Mucosa of gallbladder (tissue), 1 donor: ENCODE results near the gene TEX2. TPM values are rescaled to one million over a fixed set of nuclear protein-coding genes. Genes with fewer than 3 reads are reported as not detected.
"Not testable (repeated sequence)": the region's sequence is repeated elsewhere in the genome, so short reads cannot be mapped to it uniquely, and the experiment has no call there.

ENCODE experiments used
- DNase-seq: peaks from one replicate; pipeline ENCODE4 v3.0.0-alpha.2; 2020; ENCODE audit warnings: low spot score
- total RNA-seq: library from RNA; stranded (reverse); gene quantifications from one replicate; pipeline ENCODE4 v1.2.1, GENCODE V29; 2021
- donor health status: DM: no; HTN: no; CAD: no.

Gene TEX2
- total RNA-seq, 1 donor from 2014 or later: 74.9 TPM

DNA sequence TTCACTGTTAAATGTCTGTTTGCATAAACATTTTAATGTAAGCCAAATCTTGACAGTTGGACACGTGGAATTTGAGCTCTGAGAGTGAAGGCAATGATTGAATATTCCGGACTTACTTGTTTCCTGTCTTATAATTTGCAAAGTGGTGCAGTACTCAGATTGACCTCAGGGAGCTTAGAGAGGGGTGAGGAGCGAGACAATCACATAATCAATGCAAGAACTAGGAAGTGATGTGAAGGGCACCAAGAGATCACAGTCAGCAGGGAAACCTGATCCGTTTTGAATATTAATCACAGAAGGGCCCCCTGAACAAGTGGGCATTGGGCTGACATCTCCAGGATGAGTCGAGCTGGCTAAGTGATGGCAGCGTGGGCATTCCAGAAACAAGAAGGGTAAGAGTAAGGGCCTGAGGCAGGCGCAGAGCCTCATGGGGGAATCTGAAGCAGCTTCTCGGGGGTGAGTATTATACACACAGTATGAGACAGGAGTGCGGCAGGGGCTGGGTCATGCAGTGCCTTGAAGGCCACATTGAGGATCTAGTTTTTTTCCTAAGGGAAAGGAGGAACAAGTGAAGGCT lies 26.1 kb downstream of the TEX2 start:
- DNase-seq: peak; percentile 25

DNA sequence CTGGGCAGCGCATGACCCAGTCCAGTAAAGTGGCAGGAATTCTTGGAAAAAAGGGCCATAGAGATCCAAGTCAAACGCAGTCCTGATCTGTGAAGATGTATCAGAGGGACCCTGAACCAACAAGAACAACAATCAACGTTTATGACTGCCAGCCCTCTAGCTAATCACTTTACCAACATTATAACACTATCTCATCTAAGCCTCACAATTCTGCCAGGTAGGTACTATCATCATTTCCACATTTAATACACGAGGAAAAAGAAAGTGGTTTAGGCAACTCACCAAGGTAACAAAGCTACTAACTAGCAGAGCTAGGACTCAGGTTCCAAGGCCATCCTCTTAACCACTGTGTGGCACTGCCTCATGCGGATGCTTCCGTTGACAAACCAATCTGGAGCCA lies 28.1 kb downstream of the TEX2 start:
- no peak for DNase-seq

DNA sequence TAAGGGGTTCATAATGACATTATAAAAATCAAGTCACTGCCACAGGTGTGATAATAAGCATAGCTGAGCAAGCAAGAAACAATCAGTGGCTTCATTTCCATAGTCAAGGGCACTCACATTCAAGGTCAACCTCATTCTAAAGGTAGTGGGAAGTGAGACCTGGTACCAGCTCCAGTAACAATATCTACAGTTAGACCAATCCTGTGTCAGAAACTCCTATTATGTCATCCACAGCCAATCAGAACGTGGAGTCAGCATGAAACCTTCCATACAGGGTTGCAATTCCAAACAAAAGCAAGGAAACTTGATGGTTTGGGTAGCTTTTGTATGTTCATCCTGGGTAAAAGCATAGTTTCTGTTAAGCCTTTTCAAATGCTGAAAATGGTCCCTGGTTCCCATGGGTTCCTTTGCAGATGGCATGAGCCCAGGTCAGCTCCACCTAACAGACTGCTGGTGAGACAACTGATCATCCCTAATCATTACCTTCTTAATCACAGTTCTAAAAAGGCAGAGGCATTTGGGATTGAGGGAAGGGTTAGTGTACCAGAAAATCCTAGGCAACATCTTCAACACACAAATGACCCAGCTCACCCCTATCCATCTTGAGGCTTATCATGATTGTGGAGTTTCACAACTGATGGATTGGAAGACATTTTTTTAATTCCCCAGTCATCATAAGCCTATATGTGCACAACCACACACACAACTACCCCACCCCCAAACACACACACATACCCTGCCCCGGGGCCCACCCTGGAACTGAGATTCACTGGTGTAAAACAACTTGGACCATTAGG lies 30.4 kb downstream of the TEX2 start:
- DNase-seq: no peak

DNA sequence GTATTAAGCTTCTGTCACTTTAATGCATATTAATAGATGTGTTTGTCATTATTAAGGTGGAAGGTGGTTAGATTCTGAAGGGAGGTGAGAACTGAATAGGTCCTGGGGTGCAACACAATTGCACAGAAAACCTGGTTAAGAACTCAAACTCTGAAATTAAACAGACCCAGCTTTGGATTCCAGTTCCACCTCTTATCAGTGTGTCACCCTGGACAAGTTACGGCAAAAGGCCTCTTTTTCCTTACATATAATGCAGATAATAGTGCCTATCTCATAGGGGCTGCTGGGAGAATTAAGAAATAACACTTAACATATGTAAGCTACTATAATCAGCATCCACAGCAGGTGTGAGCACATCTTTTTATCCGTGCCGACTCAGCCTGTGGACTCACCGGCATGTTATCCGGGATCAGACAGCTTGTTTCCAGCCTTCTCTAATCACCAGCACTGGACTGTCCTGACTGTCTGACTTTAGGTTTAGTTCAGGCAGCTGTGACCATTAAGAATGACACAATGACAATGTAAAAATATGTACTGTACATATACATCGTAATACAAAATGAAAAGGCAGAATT lies 31.4 kb downstream of the TEX2 start:
- DNase-seq: no peak

DNA sequence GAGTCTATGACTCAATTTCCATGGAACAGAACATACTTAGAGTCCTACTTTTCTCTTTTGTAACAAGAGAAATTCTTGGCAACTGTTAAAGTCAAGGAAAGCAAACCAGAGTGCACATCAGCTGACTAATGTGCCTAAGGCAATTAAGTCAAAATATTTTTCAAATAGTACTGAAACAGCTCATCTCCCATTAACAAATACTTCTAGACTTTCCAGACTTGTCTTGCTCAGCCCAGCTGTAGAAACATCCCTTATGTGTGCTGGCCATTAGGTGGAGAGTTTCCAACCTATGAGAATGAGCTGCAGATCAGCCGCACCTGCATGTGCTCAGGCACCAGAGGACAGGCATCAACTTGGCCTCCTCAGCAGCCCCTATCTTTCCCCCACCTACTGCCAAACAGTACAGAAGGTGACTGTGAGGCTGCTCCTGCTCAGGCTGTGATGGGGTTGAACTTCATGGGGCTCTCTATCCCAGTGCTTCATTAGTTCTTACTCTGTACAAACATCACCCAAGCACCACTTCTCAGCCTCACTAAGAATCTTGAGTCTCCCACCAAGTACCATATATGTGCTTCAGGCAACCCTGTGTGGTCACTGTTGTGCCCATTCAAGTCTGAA lies 32.2 kb downstream of the TEX2 start:
- DNase-seq: no peak

DNA sequence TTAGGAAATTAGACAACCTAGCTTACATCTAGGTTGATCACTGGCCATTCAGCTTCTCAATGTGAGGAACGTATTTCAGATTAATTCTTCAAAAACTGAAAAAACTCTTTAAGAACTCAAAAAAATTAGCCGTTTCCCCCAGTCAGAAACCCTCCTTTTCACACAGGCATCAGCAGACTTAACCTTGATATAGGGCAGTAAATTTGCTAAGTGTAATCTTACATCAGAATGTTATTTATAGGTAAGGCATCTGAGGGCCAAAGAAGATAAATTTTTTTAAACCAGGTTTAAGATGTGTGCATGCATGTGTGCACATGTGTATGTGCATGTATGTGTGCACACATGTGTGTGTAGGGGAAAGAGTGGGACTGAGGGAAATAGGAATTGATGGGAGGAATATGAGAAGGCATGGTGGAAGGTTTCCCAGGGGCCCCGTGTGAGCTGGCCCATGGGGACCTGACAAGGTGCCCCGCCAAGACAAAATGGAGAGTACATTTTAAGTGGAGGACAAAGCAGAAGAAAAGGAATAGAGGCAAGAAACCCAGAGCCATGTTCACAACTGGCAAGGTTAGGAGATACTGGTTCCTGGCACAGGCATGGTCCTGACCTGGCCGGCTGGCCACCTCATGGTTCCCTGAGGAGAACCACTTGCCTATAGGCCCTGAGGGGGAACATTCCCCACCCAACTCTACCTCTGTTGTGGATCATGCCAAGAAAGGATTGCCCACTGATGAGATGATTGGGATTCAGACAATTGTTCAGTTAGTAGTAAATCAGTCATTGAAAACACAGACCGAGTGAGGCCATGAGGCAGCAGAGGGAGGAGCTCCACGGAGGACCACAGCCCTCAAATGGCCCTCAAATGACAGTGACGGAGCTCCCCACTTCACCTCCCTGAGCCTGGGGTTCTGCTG lies 33.0 kb downstream of the TEX2 start:
- no peak for DNase-seq

DNA sequence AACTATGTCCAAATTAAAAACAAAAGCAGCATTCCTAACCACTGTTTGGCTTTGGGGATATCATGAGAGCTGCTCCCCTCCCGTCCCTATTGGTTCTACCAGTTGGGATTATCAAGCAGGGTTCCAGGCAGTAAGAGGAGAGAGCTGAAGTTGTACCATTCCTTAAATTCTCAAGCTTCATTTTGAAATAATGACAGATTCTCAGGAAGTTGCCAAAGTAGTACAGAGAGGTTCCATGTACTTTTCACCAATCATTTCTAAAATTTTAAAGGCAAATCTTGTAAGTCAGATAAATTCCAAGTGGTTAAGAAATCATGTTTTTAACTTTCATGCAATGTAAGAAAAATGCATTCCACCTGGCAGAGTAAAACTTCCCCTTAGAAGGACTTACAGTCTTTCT lies 36.9 kb downstream of the TEX2 start:
- no peak for DNase-seq

DNA sequence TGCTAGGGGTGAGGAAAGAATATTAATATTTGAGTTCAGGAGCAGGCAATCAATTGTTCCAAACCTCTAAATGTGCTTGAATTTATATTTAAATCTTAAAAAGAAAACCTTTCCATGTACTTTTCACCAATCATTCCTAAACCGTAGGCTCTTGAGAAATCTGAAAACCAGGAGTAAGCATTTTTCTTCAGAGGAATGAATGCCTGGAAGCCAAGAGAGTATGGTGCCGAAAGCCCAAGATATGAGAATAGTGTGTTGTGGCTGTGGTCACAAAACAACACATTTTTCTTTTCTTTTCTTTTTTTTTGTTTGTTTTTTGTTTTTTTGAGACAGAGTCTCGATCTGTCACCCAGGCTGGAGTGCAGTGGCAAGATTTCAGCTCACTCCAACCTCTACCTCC lies 37.6 kb downstream of the TEX2 start:
- DNase-seq: no peak

DNA sequence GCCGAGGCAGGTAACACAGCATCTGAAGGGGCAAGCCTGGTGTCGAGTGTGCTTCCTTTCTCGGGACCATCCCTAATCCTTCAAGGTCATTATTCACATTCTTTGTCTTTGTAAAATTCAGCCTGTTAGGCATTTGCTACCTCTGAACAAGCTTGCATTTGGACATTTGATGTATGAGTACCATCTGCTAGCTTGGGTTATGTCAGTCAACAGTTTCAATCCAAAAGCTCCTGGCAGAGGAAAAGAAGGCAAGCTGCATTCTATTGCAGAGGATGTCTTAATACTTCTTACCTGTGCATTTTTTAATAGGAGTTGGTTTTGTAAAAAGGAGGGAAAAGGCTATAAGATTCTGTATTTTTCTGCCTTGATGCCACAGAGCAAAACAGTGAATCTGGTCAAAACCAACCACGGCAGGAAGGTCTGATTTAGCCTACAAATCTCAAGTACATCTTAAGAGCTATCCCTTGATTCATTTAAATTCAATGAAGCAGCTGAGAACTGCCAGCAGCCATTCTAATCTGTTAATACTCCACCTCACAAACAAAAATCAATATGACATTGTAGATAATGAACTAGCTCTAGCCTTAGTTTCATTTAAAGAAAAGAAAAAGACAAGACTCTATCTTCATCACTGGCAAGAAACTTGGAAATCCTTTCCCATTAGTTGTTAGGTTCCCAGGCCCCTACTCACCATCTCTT lies 39.0 kb downstream of the TEX2 start:
- no peak for DNase-seq

DNA sequence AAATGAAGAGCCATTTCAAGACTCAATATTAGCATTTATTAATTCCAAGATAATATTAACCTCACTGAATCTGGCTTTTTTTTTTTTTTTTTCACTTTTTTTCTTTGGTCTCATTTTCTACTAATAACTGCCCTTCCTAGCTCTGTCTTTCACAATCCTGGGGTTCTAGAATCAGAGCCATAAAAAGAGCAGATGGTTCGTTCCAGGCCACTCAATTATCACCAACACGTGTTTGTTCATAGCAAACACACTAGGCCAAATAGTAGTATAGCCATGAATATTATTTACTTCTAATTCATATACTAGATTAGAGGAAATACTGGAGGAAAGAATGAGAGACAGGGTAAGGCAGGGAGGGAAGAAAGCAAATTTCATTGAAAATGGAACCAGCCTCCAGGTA lies 39.8 kb downstream of the TEX2 start:
- DNase-seq: no peak

DNA sequence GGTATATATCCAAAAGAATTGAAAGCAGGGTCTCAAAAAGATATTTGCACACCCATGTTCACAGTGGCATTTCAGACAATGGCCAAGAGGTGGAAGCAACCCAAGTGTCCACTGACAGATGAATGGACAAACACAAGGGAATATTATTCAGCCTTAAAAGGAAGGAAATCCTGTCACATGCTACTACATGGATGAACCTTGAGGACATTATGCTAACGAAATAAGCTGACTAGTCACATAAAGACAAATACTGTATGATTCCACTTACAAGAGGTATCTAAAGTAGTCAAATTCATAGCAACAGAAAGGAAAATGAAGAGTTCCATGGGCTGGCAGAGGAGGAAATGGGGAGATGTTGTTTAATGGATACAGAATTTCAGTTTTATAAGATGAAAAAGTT lies 41.4 kb downstream of the TEX2 start:
- no peak for DNase-seq

DNA sequence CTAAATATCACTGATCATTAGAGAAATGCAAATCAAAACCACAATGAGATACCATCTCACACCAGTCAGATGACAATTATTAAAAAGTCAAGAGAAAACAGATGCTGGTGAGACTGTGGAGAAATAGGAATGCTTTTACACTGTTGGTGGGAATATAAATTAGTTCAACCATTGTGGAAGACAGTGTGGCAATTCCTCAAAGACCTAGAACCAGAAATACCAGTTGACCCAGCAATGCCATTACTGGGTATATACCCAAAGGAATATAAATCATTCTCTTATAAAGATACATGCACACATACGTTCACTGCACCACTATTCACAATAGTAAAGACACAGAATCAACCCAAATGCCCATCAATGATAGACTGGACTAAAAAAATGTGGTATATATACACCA lies 42.5 kb downstream of the TEX2 start:
- not testable (repeated sequence) for DNase-seq

DNA sequence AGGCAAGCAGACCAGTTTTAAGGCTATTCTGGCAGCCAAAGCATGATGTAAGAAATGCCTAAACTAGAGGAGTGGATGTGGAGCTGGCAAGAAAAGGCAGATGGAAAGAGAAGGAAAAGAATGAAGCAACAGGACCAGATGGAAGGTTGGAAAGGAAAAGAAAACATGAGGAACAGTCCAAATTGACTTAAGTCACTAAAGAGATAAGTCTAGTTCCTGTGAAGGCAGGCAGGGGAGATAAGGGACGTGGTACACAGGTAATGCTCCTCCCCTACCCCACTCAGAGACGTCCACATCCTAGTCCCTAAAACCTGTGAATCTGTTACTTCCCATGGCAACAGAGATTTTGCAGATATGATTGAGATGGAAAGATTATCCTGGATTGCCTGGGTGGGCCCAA lies 43.5 kb downstream of the TEX2 start:
- DNase-seq: no peak

DNA sequence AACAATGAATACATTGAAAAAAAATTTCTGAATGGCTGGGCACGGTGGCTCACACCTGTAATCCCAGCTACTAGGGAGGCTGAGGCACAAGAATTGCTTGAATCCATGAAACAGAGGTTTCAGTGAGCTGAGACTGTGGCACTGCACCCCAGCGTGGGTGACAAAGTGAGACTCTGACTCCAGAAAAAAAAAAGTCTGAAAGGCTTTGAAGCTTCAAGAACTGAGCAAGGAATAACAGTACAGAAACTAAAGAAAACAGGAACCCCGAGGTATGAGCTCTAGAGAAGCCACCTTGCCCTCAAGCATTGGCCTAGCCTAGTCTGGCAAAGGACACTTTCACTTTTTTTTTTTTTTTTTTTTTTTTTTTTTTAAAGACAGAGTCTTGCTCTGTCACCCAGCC lies 45.0 kb downstream of the TEX2 start:
- DNase-seq: no peak

DNA sequence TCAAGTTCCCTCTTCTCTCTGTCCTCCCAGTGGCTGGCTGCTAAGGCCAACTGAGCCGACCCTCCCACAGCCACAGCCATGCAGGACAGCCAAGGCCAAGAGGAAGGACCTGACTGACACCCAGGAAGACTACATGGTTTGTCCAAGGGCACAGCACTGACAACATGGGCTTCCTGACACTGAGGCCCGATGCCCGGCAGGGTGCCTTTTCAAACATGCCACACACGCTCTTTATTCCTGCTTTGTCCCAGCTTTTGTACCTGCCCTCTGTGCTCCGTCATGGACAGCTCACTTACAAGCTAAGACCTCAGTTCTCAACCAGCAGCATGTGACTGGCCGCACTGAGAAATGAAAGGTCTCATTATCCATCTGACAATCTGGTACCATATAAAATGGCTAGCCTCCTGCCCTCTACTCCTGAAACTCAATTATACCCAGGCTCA lies 45.8 kb downstream of the TEX2 start:
- DNase-seq: no peak

DNA sequence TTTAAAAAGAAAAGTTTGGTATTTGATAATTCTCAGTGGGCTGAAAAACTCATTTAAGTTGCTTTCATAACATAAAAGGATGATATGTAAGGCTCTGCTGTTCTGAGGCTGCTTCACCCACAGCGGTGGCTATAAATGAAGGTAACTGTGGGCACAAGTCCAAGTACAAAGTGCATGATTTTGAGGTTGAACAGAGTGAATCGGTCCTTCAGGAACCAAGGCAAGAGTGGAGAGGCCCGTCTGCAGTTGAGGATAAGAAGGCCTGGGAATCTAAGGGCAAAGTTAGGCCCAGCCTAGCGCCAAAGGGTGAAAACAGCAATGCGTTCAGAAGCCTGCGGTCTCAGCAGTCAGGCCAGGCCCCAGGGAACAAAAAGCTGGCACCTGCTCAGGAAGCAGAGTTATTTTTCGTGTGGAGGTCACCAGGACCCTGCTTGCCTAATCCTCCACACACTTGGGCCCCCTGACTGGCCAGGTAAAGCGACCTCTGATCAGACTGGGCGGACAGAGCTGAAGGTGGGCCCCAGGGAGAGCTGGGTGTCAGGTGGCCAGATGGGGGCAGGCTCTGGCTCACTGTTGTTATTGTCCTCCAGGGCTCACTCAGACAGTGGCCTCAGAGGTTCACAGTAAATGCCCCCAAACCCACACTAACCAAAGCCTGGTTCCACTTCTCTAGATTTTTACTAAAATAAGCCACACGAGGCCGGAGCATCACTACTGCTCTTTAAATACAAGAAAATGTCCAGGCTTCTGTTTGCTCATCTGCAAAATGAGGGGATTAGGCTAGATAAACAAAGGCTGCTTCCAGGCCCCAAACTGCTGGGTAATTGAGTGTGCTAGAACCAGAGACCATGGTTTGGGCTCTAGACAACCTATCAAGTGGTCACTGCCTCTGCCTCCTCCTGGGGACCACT lies 46.5 kb downstream of the TEX2 start:
- peak; percentile 46 for DNase-seq

DNA sequence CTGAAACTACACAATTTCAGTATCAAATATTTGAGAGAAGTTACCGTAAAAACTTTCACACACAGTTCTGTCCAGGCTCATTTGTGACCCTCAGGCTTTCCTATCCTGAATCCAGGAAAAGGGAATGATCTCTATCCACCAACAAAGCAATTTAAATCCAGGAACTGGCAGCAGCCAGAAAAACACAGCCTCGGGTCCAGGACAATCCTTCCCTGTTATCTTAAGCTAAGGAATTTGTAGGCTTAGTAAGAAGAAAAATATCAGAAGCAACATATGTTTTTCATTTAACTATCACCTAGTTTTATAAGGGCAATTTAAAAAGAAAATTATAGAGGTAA lies 47.1 kb downstream of the TEX2 start:
- DNase-seq: no peak

DNA sequence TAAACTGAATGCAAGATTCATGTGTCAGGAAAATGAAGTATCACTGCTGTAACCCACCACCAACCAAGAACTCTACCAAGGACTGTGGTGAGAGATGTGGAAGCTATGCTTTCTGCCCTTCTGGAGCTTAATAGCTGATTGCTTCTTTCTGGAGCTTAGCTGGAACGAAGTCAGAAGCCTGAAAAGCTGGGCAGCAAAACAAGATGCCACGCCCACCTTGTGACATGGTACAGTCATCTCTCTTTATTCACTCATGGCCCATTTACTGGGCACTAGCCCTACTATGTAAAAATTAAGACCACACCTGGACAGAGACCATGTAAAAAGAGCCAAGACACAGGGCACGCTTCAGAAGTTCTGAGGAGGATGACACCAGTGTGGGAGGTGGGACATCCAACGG lies 48.1 kb downstream of the TEX2 start:
- DNase-seq: no peak

DNA sequence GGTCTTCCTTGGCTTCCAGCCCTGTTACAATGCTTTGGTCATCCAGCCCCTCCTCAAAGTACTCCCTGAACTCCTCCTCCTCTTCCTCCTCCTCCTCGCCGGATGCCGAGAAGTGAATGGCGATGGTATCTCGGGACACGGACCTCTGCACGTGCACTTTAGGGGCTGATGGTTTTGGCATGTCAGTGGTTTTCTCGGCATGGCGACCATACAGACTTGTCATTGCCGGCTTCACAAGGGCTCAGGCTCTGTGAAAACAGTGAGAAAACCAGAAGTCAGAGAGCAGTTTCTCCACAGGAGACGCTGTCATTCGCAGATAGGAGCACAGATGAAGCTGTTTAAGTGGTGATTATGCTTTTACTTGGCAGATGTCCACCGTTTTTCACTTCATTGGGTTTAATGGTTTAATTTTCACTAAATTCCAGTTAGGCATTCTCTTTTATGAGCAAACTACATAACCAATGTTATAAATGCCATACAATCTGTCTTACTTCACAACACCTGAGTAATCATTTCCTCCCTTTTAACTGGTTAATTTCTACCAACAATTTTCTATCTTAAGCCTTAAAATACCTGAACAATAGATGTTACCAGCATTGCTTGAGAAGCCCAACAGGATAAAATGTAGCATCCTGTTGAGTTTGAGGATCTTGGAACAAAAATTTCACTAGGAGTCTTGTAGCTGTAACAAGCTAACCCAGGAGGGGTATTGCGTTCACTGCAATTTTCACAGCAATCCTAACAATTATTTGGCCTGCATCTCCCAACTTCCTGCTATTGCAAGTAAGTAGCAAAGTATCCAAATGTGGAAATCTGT lies 48.9 kb downstream of the TEX2 start:
- no peak for DNase-seq
